T-helper 1 cell treated with Interleukin-12 subunit alpha and Interleukin-12 subunit beta and Interleukin-4 antibody, amounts not matched to agents 30 μg/mL and 1 μg/mL, for 36 hours (primary cell): ENCODE results near the gene COA6.
"Not testable (repeated sequence)": the region's sequence is repeated elsewhere in the genome, so short reads cannot be mapped to it uniquely, and the experiment has no call there.

ENCODE experiments used
- H3K27ac Mint-ChIP-seq: one replicate; pipeline ENCODE4 v1.8.0; 2021; ENCODE audit warnings: mild to moderate bottlenecking, mixed read lengths
- H3K27me3 Mint-ChIP-seq: one replicate; pipeline ENCODE4 v1.8.0; 2021; ENCODE audit warnings: low read depth, mixed read lengths
- H3K36me3 Mint-ChIP-seq: one replicate; pipeline ENCODE4 v1.8.0; 2021; ENCODE audit warnings: low read depth, mixed read lengths
- H3K4me1 Mint-ChIP-seq: one replicate; pipeline ENCODE4 v1.8.0; 2021; ENCODE audit warnings: low read depth, mixed read lengths
- H3K4me3 Mint-ChIP-seq: one replicate; pipeline ENCODE4 v1.8.0; 2021; ENCODE audit warnings: mild to moderate bottlenecking, moderate library complexity, mixed read lengths
- H3K9me3 Mint-ChIP-seq: one replicate; pipeline ENCODE4 v1.8.0; 2021; ENCODE audit warnings: mixed read lengths

COA6 gene

GRCh38 chr1:234355782-234356510 lies 17.3 kb upstream of the COA6 start:
- peak overlapping the region; percentile 89 for H3K4me3 Mint-ChIP-seq
- H3K27ac Mint-ChIP-seq: peak overlapping the region; percentile 46
- H3K4me1 Mint-ChIP-seq: peaks cover 8% of the 10 kb centered on the region
- peaks cover 3% of the 10 kb centered on the region for H3K36me3 Mint-ChIP-seq
- H3K9me3 Mint-ChIP-seq: peaks cover 3% of the 10 kb centered on the region
- peaks cover 28% of the 10 kb centered on the region for H3K27me3 Mint-ChIP-seq

GRCh38 chr1:234356615-234357269 lies 16.5 kb upstream of the COA6 start:
- H3K4me3 Mint-ChIP-seq: peak overlapping the region; percentile 89
- not testable (repeated sequence) for H3K4me1 Mint-ChIP-seq, H3K36me3 Mint-ChIP-seq, H3K9me3 Mint-ChIP-seq
- H3K27ac Mint-ChIP-seq: peak overlapping the region; percentile 90
- H3K27me3 Mint-ChIP-seq: peaks cover 22% of the 10 kb centered on the region

GRCh38 chr1:234357831-234358230 lies 15.4 kb upstream of the COA6 start:
- Mint-ChIP-seq H3K4me1 (peaks cover 9% of the 10 kb centered on the region), H3K4me3 (peak overlapping the region; percentile 81), H3K9me3 (peaks cover 3% of the 10 kb centered on the region), H3K27ac (peak overlapping the region; percentile 90), H3K27me3 (peaks cover 17% of the 10 kb centered on the region), H3K36me3 (peaks cover 5% of the 10 kb centered on the region)

- H3K4me1 Mint-ChIP-seq: peaks cover 9% of the 10 kb centered on the region
- H3K27ac Mint-ChIP-seq: no peak overlapping the region
- no peak overlapping the region for H3K4me3 Mint-ChIP-seq
- no peaks in the 10 kb centered on the region for H3K27me3 Mint-ChIP-seq
- peaks cover 5% of the 10 kb centered on the region for H3K36me3 Mint-ChIP-seq
- H3K9me3 Mint-ChIP-seq: no peaks in the 10 kb centered on the region
Observed at GRCh38 chr1:234361102-234361603, 12.1 kb upstream of the COA6 start.

- H3K4me1 Mint-ChIP-seq: peaks cover 8% of the 10 kb centered on the region
- H3K4me3 Mint-ChIP-seq: no peak overlapping the region
- no peaks in the 10 kb centered on the region for H3K27me3 Mint-ChIP-seq
- H3K9me3 Mint-ChIP-seq: no peaks in the 10 kb centered on the region
- H3K36me3 Mint-ChIP-seq: peaks cover 3% of the 10 kb centered on the region
- H3K27ac Mint-ChIP-seq: no peak overlapping the region
Observed at GRCh38 chr1:234362558-234362957, 10.7 kb upstream of the COA6 start.

- H3K36me3 Mint-ChIP-seq: peaks cover 4% of the 10 kb centered on the region
- peaks cover 27% of the 10 kb centered on the region for H3K4me1 Mint-ChIP-seq
- H3K27ac Mint-ChIP-seq: peak overlapping the region; percentile 37
- H3K9me3 Mint-ChIP-seq: no peaks in the 10 kb centered on the region
- H3K27me3 Mint-ChIP-seq: no peaks in the 10 kb centered on the region
- H3K4me3 Mint-ChIP-seq: no peak overlapping the region
Observed at GRCh38 chr1:234368320-234369032, 4.8 kb upstream of the COA6 start.

- peaks cover 28% of the 10 kb centered on the region for H3K4me1 Mint-ChIP-seq
Observed at GRCh38 chr1:234369033-234369430, 4.2 kb upstream of the COA6 start.

GRCh38 chr1:234369784-234370183 lies 3.5 kb upstream of the COA6 start:
- H3K4me3 Mint-ChIP-seq: no peak overlapping the region
- H3K27me3 Mint-ChIP-seq: no peaks in the 10 kb centered on the region
- H3K4me1 Mint-ChIP-seq: peaks cover 35% of the 10 kb centered on the region
- H3K9me3 Mint-ChIP-seq: no peaks in the 10 kb centered on the region
- H3K27ac Mint-ChIP-seq: no peak overlapping the region
- H3K36me3 Mint-ChIP-seq: peaks cover 6% of the 10 kb centered on the region

More at GRCh38 chr1:234369033-234369430, 4.2 kb upstream of the COA6 start:
- Mint-ChIP-seq H3K27me3 (no peaks in the 10 kb centered on the region), H3K36me3 (peaks cover 4% of the 10 kb centered on the region), H3K4me3 (no peak overlapping the region), H3K27ac (peak overlapping the region; percentile 37), H3K9me3 (no peaks in the 10 kb centered on the region)

- H3K4me3 Mint-ChIP-seq: no peak overlapping the region
Observed at GRCh38 chr1:234371414-234371813, 1.8 kb upstream of the COA6 start.

GRCh38 chr1:234372011-234372757 lies 1.1 kb upstream of the COA6 start:
- H3K27ac Mint-ChIP-seq: peak overlapping the region; percentile 100
- no peaks in the 10 kb centered on the region for H3K9me3 Mint-ChIP-seq
- peaks cover 15% of the 10 kb centered on the region for H3K36me3 Mint-ChIP-seq
- no peaks in the 10 kb centered on the region for H3K27me3 Mint-ChIP-seq
- peaks cover 43% of the 10 kb centered on the region for H3K4me1 Mint-ChIP-seq
- peak overlapping the region; percentile 98 for H3K4me3 Mint-ChIP-seq

More at GRCh38 chr1:234371414-234371813, 1.8 kb upstream of the COA6 start:
- Mint-ChIP-seq H3K4me1 (peaks cover 40% of the 10 kb centered on the region), H3K27ac (no peak overlapping the region), H3K27me3 (no peaks in the 10 kb centered on the region), H3K36me3 (peaks cover 10% of the 10 kb centered on the region), H3K9me3 (no peaks in the 10 kb centered on the region)

- Mint-ChIP-seq H3K9me3 (no peaks in the 10 kb centered on the region), H3K4me1 (peaks cover 39% of the 10 kb centered on the region), H3K4me3 (peak overlapping the region; percentile 98)
Observed at GRCh38 chr1:234373959-234374254, 651 bp downstream of the COA6 start.

GRCh38 chr1:234375672-234376071 lies 2.4 kb downstream of the COA6 start:
- no peaks in the 10 kb centered on the region for H3K9me3 Mint-ChIP-seq
- no peaks in the 10 kb centered on the region for H3K27me3 Mint-ChIP-seq
- H3K36me3 Mint-ChIP-seq: peaks cover 41% of the 10 kb centered on the region
- H3K4me3 Mint-ChIP-seq: no peak overlapping the region
- H3K27ac Mint-ChIP-seq: no peak overlapping the region
- H3K4me1 Mint-ChIP-seq: peaks cover 33% of the 10 kb centered on the region

More at GRCh38 chr1:234373959-234374254, 651 bp downstream of the COA6 start:
- Mint-ChIP-seq H3K36me3 (peaks cover 28% of the 10 kb centered on the region), H3K27ac (peak overlapping the region; percentile 100), H3K27me3 (no peaks in the 10 kb centered on the region)

- not testable (repeated sequence) for H3K27me3 Mint-ChIP-seq, H3K27ac Mint-ChIP-seq
- peaks cover 52% of the 10 kb centered on the region for H3K36me3 Mint-ChIP-seq
Observed at GRCh38 chr1:234379591-234380109, 6.4 kb downstream of the COA6 start.

More at GRCh38 chr1:234379591-234380109, 6.4 kb downstream of the COA6 start:
- H3K9me3 Mint-ChIP-seq, H3K4me3 Mint-ChIP-seq: not testable (repeated sequence)
- H3K4me1 Mint-ChIP-seq: peaks cover 17% of the 10 kb centered on the region
